HepG2 (cell line): ENCODE measurements around the gene CRYGA. TPM values are rescaled to one million over a fixed set of nuclear protein-coding genes. Genes with fewer than 3 reads are reported as not detected.

Experiments used
- ATAC-seq: fragments of 200-7000 bp; cut with Tn5 transposase; 3 replicates; pipeline ENCODE4 v1.9.1; 2020; ENCODE audit warnings: mild to moderate bottlenecking, moderate library complexity
- BruUV-seq: library from RNA; stranded (reverse); fragments of 400-500 nt; replicated peaks from 2 replicates; lab custom pipeline; 2021; lab: Mats Ljungman, UMichigan
- CTCF ChIA-PET: fragments of 300-600 bp; formaldehyde crosslinking; extraction: SDS; loops from one replicate; lab custom pipeline; 2021; ENCODE audit warnings: low total read pairs, inconsistent platforms, low intra/inter-chr PET ratio; lab: Yijun Ruan, JAX
- POLR2A ChIA-PET: fragments of 350-600 bp; sonication (Branson Sonifier 250); formaldehyde crosslinking; loops from one replicate; lab custom pipeline; 2020; ENCODE audit warnings: antibody characterized with exemption, inconsistent platforms; lab: Yijun Ruan, JAX
- DNase-seq: peaks from one replicate; pipeline ENCODE4 v3.0.0-alpha.2; 2015; ENCODE audit warnings: low spot score
- FAIRE-seq: peaks from 3 replicates; lab custom pipeline; 2011; peaks lifted over from hg19 to GRCh38; lab: Jason Lieb, UNC
- H2AFZ ChIP-seq: one replicate; pipeline ENCODE4 v1.6.1; 2011; ENCODE audit warnings: low read length, inconsistent platforms
- H3K27ac ChIP-seq: fragments of 300-600 bp; 3 replicates; pipeline ENCODE4 v1.8.0; 2011; ENCODE audit warnings: mixed run types, mild to moderate bottlenecking, mixed read lengths, low read length, inconsistent platforms; ENCODE audit not compliant: insufficient read depth; ENCODE audit errors: extremely low read length
- H3K27me3 ChIP-seq, 2 experiments: fragments of 200-600 bp in 1 of 2; 2 replicates in 1 of 2; 3 replicates in 1 of 2; pipeline versions ENCODE4 v1.6.0 to v1.8.0; 2011; ENCODE audit warnings: low read length in 2 of 2, mild to moderate bottlenecking in 2 of 2, moderate library complexity in 2 of 2, inconsistent platforms in 1 of 2; ENCODE audit not compliant: insufficient read depth in 2 of 2, control insufficient read depth in 1 of 2
- H3K36me3 ChIP-seq, 2 experiments: fragments of 200-600 bp in 1 of 2; replicated peaks in 1 of 2; 2 replicates in 1 of 2; 3 replicates in 1 of 2; pipeline versions ENCODE4 v1.5.1 to v1.8.0; 2011; ENCODE audit warnings: low read length in 2 of 2, inconsistent platforms in 1 of 2; ENCODE audit not compliant: insufficient read depth in 2 of 2, control insufficient read depth in 1 of 2
- H3K4me1 ChIP-seq: 2 replicates; pipeline ENCODE4 v1.5.1; 2012; ENCODE audit warnings: low read length, inconsistent platforms; ENCODE audit not compliant: insufficient read depth
- H3K4me2 ChIP-seq: 2 replicates; pipeline ENCODE4 v1.6.0; 2011; ENCODE audit warnings: low read depth, low read length, inconsistent platforms
- H3K4me3 ChIP-seq, 3 experiments: fragments of 200-600 bp in 1 of 3; sonication (generic), shearing (Covaris generic) in 1 of 3; replicated peaks in 1 of 3; 2 replicates each; pipeline ENCODE4 v1.5.1; 2011 to 2016; ENCODE audit warnings: low read length in 3 of 3, inconsistent platforms in 2 of 3, low read depth in 2 of 3, mild to moderate bottlenecking in 2 of 3, control low read depth in 1 of 3, mixed read lengths in 1 of 3; ENCODE audit not compliant: insufficient read depth in 1 of 3
- H3K79me2 ChIP-seq: one replicate; pipeline ENCODE4 v1.6.1; 2011; ENCODE audit warnings: low read length, inconsistent platforms; ENCODE audit not compliant: insufficient read depth
- H3K9ac ChIP-seq: 2 replicates; pipeline ENCODE4 v1.6.0; 2011; ENCODE audit warnings: mild to moderate bottlenecking, low read depth, low read length, inconsistent platforms; ENCODE audit not compliant: insufficient read depth
- H3K9me3 ChIP-seq: 2 replicates; pipeline ENCODE4 v1.5.1; 2012; ENCODE audit warnings: mild to moderate bottlenecking, low read length
- H4K20me1 ChIP-seq: 2 replicates; pipeline ENCODE4 v1.6.0; 2011; ENCODE audit warnings: inconsistent platforms, mild to moderate bottlenecking, low read length, moderate library complexity; ENCODE audit not compliant: insufficient read depth
- DNMT1 ChIP-seq: sonication (generic); formaldehyde crosslinking; IDR thresholded peaks from 2 replicates; pipeline ENCODE4 v1.5.1; 2020; ENCODE audit warnings: mild to moderate bottlenecking, missing genetic modification reagents
- DR1 ChIP-seq: sonication (generic); formaldehyde crosslinking; IDR thresholded peaks from 2 replicates; pipeline ENCODE4 v1.8.0; 2021; ENCODE audit warnings: mild to moderate bottlenecking, missing genetic modification reagents, inconsistent platforms
- GABPB1 ChIP-seq: IDR thresholded peaks from 2 replicates; pipeline ENCODE4 v1.6.1; 2016; ENCODE audit warnings: mild to moderate bottlenecking, missing genetic modification reagents, moderate library complexity, missing compliant biosample characterization
- SATB2 ChIP-seq: sonication (generic); formaldehyde crosslinking; IDR thresholded peaks from 2 replicates; pipeline ENCODE4 v1.5.0; 2020; ENCODE audit warnings: missing genetic modification reagents
- YEATS4 ChIP-seq: sonication (generic); formaldehyde crosslinking; IDR thresholded peaks from 2 replicates; pipeline ENCODE4 v1.4.0; 2020; ENCODE audit warnings: missing genetic modification reagents, borderline replicate concordance
- ZMAT3 ChIP-seq: sonication (generic); formaldehyde crosslinking; conservative IDR thresholded peaks from 2 replicates; pipeline ENCODE4 v1.7.0; 2021; ENCODE audit warnings: missing genetic modification reagents
- ZNF180 ChIP-seq: sonication (generic); formaldehyde crosslinking; IDR thresholded peaks from 2 replicates; pipeline ENCODE4 v1.4.0; 2020; ENCODE audit warnings: low read depth, missing genetic modification reagents, borderline replicate concordance
- ZNF331 ChIP-seq: sonication (generic); formaldehyde crosslinking; IDR thresholded peaks from 2 replicates; pipeline ENCODE4 v1.4.0; 2020; ENCODE audit warnings: missing genetic modification reagents
- ZNF839 ChIP-seq: sonication (generic); formaldehyde crosslinking; IDR thresholded peaks from 2 replicates; pipeline ENCODE4 v1.4.0; 2020; ENCODE audit warnings: missing genetic modification reagents, mild to moderate bottlenecking, borderline replicate concordance
- WGBS: methylation state at CpG from one replicate; pipeline ENCODE4 v1.1.6; 2017; ENCODE audit warnings: low lambda C conversion rate; 5-methylcytosine and 5-hydroxymethylcytosine counted together
- in situ Hi-C: cut with HindIII; loops from 2 replicates; pipeline ENCODE4 v1.10.0; 2017; ENCODE audit warnings: low pct_unique_long_range_greater_than_20kb; ENCODE audit not compliant: extremely low pct_ligation_motif_present
- intact Hi-C: fragments of 100-400 bp; cut with micrococcal nuclease; formaldehyde crosslinking; loops from one replicate; pipeline ENCODE4 v1.10.0; 2022; ENCODE audit not compliant: unreplicated experiment
- polyA plus RNA-seq, 8 experiments: library from polyadenylated mRNA; depleted of rRNA in 3 of 8; stranded (reverse) in 7 of 8; unstranded in 1 of 8; fragments of >200 nt; fragmentation: Illumina TruSeq in 4 of 8; extraction: Trizol in 4 of 8; gene quantifications; 2 replicates each; pipeline versions ENCODE4 v1.2.1 to v1.2.3, GENCODE V29; 2011 to 2016; ENCODE audit warnings: low read depth in 4 of 8, missing spikeins in 1 of 8, mixed read lengths in 1 of 8; ENCODE audit not compliant: insufficient read depth in 1 of 8
- total RNA-seq, 5 experiments: library from RNA; depleted of rRNA; stranded (reverse); fragments of >200 nt; fragmentation: Illumina TruSeq; extraction: Trizol; gene quantifications; 2 replicates each; pipeline ENCODE4 v1.2.3, GENCODE V29; 2016; ENCODE audit warnings: low read depth in 1 of 5
- TF ChIP-seq, protein P1 (sequence below): sonication (generic); formaldehyde crosslinking; IDR thresholded peaks from 2 replicates; pipeline ENCODE4 v1.4.0; 2020; ENCODE audit warnings: missing genetic modification reagents
- TF ChIP-seq, protein P2 (sequence below): sonication (generic); formaldehyde crosslinking; IDR thresholded peaks from 2 replicates; pipeline ENCODE4 v1.4.0; 2020; ENCODE audit warnings: missing genetic modification reagents, borderline replicate concordance

CRYGA gene
- total and polyA plus RNA-seq, 2 of the 13 experiments (the other 11 are each of a cell fraction or from before 2014, with no cell fraction given), result not detected

DNA sequence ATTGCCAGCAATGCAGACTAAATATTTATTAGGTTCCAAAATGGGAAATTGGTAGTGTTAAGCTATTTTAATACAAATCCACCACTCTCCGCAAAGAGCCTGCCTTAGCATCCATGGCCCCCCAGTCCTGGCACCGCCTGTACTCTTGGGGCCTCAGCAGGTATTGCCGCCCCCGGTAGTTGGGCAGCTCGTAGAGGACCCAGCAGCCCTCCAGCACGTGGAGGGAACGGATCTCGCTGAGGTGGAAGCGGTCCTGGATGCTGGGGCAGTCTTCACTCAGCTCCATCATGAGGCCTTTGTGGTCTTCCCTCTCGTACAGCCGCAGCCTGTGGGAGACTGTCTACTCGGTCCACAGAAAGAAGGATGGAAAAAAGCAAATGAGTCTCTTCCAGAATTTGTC lies 35.3 kb downstream of the CRYGA start:
- BruUV-seq, result no TSS peak
- FAIRE-seq, result no peak
- Histone ChIP-seq H3K9me3 (no peaks in the 10 kb centered on the region), H3K4me1 (peaks cover 28% of the 10 kb centered on the region), H2AFZ (no peak overlapping the region), H3K27ac (no peak overlapping the region), H3K36me3 (no peaks in the 10 kb centered on the region), H3K79me2 (no peaks in the 10 kb centered on the region), H3K4me3 (no peak overlapping the region), H3K4me2 (no peak overlapping the region), H3K9ac (no peak overlapping the region), H3K27me3 (no peaks in the 10 kb centered on the region), H4K20me1 (no peaks in the 10 kb centered on the region)
- ChIA-PET POLR2A (no interaction called here), CTCF (no interaction called here)
- intact Hi-C loops, result no loop called here
- in situ Hi-C loops, result no loop called here
- WGBS, result 86% methylated on average over 12 of the region's 12 CpGs
- ATAC-seq, result no peak
- DNase-seq, result no peak
- TF ChIP-seq, protein P1, sequence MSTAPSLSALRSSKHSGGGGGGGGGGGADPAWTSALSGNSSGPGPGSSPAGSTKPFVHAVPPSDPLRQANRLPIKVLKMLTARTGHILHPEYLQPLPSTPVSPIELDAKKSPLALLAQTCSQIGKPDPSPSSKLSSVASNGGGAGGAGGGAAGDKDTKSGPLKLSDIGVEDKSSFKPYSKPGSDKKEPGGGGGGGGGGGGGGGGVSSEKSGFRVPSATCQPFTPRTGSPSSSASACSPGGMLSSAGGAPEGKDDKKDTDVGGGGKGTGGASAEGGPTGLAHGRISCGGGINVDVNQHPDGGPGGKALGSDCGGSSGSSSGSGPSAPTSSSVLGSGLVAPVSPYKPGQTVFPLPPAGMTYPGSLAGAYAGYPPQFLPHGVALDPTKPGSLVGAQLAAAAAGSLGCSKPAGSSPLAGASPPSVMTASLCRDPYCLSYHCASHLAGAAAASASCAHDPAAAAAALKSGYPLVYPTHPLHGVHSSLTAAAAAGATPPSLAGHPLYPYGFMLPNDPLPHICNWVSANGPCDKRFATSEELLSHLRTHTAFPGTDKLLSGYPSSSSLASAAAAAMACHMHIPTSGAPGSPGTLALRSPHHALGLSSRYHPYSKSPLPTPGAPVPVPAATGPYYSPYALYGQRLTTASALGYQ (CRISPR knock-in tag), result no peak
- TF ChIP-seq YEATS4 (no peak), DNMT1 (CRISPR knock-in tag) (no peak), GABPB1 (CRISPR knock-in tag) (no peak), ZMAT3 (CRISPR knock-in tag) (no peak), ZNF180 (CRISPR knock-in tag) (no peak), SATB2 (CRISPR knock-in tag) (no peak), ZNF839 (CRISPR knock-in tag) (no peak), ZNF331 (CRISPR knock-in tag) (no peak), DR1 (CRISPR knock-in tag) (no peak)
- TF ChIP-seq, protein P2, sequence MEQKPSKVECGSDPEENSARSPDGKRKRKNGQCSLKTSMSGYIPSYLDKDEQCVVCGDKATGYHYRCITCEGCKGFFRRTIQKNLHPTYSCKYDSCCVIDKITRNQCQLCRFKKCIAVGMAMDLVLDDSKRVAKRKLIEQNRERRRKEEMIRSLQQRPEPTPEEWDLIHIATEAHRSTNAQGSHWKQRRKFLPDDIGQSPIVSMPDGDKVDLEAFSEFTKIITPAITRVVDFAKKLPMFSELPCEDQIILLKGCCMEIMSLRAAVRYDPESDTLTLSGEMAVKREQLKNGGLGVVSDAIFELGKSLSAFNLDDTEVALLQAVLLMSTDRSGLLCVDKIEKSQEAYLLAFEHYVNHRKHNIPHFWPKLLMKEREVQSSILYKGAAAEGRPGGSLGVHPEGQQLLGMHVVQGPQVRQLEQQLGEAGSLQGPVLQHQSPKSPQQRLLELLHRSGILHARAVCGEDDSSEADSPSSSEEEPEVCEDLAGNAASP (CRISPR knock-in tag), result no peak
